Left lung (tissue), 10 donors: ENCODE results near the gene CACNA1D. TPM values are rescaled to one million over a fixed set of nuclear protein-coding genes. Genes with fewer than 3 reads are reported as not detected.

Source experiments
- ATAC-seq: fragments of 200-7000 bp; cut with Tn5 transposase; one replicate; pipeline ENCODE4 v1.9.1; 2020; ENCODE audit warnings: moderate library complexity
- DNase-seq, 4 donors: peaks; one replicate each; pipeline ENCODE4 v3.0.0-alpha.2; 2013 to 2020
- H3K27ac ChIP-seq, 2 donors: fragments of 200-600 bp; sonication (generic) in 1 of 2; one replicate each; pipeline versions ENCODE4 v1.5.0 to v1.8.0; 2020 to 2021
- H3K27me3 ChIP-seq, 2 donors: fragments of 200-600 bp; sonication (generic) in 1 of 2; one replicate each; pipeline versions ENCODE4 v1.5.0 to v1.8.0; 2020 to 2021
- H3K36me3 ChIP-seq, 2 donors: fragments of 200-600 bp; sonication (generic) in 1 of 2; one replicate each; pipeline versions ENCODE4 v1.5.0 to v1.8.0; 2020 to 2021
- H3K4me1 ChIP-seq, 2 donors: fragments of 200-600 bp; one replicate each; pipeline ENCODE4 v1.8.0; 2021
- H3K4me3 ChIP-seq, 2 donors: fragments of 200-600 bp; sonication (generic) in 1 of 2; one replicate each; pipeline versions ENCODE4 v1.5.0 to v1.8.0; 2020 to 2021; ENCODE audit warnings: mild to moderate bottlenecking in 1 of 2
- H3K9me3 ChIP-seq, 2 donors: fragments of 200-600 bp; sonication (generic) in 1 of 2; one replicate each; pipeline versions ENCODE4 v1.5.0 to v1.8.0; 2020 to 2021
- intact Hi-C, 2 donors: fragments of 100-400 bp; cut with DNase I; formaldehyde crosslinking; loops; one replicate each; pipeline versions ENCODE4 v1.11.2 to v1.14.2; 2022
- polyA plus RNA-seq, 6 donors: library from polyadenylated mRNA; unstranded; fragments of 120-200 nt; gene quantifications; one replicate each; pipeline ENCODE4 v1.2.1, GENCODE V29; 2013; ENCODE audit not compliant: insufficient read length in 6 of 6
- total RNA-seq, 2 donors: library from RNA; stranded (reverse); fragmentation: NEBNext Ultra II Directional; extraction: Animal tissue kit (Norgen Biotek cat#: 25700); gene quantifications; one replicate each; pipeline ENCODE4 v1.2.1, GENCODE V29; 2021
- TF ChIP-seq, protein P1 (sequence below), 2 donors: fragments of 200-600 bp; sonication (generic) in 1 of 2; IDR thresholded peaks; one replicate each; pipeline versions ENCODE4 v1.5.0 to v1.8.0; 2021; ENCODE audit warnings: antibody characterized with exemption in 2 of 2
- donor health status: DM: no; HTN: yes; CAD: no.
- donor health status: DM: no; HTN: no; CAD: no.

Gene CACNA1D
- total and polyA plus RNA-seq, 8 donors, result 32.6 to 78.2 (median 56.2) TPM

DNA sequence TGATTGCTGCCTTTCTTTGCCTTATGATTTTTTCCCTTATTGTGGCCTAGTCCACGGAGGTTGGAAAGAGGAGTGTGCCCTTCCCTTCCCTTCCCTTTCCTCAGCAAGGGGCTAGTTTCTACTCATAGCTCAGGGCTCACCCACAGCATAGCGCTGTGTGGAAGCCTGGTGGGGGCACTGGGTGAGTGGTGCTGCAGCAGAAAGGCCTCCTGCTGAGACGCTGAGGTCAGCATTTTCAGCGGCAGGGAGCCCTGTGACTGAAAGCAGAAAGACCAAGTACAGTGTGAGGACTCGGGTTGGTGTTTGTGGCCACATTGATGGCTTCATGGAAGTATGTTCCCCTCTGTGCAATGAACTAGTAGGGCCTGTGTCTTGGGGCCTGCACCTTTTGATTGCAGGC is 21.9 kb downstream of the CACNA1D start:
- no peak for ATAC-seq
- Histone ChIP-seq H3K27me3 (peaks cover 0 to under 1% of the 10 kb centered on the region in 2 donors), H3K36me3 (no peaks in the 10 kb centered on the region), H3K27ac (no peak overlapping the region), H3K4me1 (peaks cover 18 to 21% of the 10 kb centered on the region in 2 donors), H3K4me3 (no peak overlapping the region), H3K9me3 (no peaks in the 10 kb centered on the region)
- TF ChIP-seq, protein P1, sequence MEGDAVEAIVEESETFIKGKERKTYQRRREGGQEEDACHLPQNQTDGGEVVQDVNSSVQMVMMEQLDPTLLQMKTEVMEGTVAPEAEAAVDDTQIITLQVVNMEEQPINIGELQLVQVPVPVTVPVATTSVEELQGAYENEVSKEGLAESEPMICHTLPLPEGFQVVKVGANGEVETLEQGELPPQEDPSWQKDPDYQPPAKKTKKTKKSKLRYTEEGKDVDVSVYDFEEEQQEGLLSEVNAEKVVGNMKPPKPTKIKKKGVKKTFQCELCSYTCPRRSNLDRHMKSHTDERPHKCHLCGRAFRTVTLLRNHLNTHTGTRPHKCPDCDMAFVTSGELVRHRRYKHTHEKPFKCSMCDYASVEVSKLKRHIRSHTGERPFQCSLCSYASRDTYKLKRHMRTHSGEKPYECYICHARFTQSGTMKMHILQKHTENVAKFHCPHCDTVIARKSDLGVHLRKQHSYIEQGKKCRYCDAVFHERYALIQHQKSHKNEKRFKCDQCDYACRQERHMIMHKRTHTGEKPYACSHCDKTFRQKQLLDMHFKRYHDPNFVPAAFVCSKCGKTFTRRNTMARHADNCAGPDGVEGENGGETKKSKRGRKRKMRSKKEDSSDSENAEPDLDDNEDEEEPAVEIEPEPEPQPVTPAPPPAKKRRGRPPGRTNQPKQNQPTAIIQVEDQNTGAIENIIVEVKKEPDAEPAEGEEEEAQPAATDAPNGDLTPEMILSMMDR (IDR thresholded peaks at IDR 0.05), result no peak
- no peak for DNase-seq
- intact Hi-C loops, result no loop called here

DNA sequence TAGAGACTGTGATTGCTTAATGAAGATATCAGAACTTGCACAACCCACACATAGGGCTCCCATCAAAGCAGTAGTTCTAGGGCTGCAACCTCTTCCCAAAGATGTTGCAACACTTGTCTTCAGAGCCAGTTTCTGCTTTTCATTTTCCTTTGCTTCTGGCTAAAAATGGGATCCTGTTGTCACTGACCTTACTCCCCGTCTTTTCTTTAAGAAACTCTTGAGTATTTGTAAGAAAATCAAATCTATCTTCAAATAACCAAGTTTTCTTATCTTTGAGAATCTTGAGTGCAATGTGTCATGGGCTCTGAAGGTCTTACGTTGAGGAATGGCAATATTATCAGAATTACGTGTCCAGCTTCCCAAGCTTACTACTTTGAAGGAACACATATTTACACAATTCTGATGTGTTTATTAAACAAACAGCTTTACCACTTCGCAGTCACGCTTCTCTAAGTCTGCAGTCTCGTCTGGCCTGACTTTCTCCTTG is 24.1 kb downstream of the CACNA1D start:
- TF ChIP-seq, protein P1 (IDR thresholded peaks at IDR 0.05), result no peak
- H3K27ac ChIP-seq, result peak overlapping the region; percentile 45 to 67
- ATAC-seq, result peak; percentile 73
- no peaks in the 10 kb centered on the region for H3K36me3 ChIP-seq
- intact Hi-C loops, result no loop called here
- H3K27me3 ChIP-seq, result no peaks in the 10 kb centered on the region
- peaks cover 18 to 21% of the 10 kb centered on the region in 2 donors for H3K4me1 ChIP-seq
- no peak overlapping the region for H3K4me3 ChIP-seq
- H3K9me3 ChIP-seq, result no peaks in the 10 kb centered on the region
- peak in 1 of 4 donors; percentile 67 for DNase-seq

DNA sequence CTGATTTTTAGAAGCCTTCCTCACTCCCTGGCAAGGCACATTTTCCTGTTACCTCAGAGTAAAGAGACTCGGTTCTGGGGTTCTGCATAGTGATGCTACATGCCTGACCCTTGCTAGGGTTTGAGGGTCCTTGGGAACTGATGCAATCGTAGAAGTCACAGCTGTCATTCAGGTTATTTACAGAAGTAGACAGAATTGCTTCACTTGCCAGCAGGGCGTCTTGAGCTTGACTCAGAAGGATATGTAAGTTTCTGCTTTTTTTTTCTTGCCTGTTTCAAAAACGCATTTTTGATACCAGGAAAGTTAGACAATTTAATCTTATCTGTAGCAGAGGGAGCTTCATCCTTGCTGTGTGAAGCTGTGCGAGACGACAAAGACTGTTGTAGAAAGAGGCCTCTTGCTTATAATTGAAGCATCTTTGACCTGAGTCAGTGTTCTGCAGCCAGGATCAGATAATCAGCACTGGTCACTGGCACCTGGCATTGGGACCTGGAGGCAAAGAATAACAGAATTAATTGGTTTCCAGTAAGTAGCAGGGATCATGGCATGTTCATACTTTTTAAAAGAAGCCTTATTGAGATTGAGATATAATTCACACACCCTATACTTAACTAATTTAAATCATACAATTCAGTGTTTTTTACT is 24.8 kb downstream of the CACNA1D start:
- Histone ChIP-seq H3K4me3 (no peak overlapping the region), H3K27ac (peak overlapping the region; percentile 45 to 67), H3K27me3 (no peaks in the 10 kb centered on the region), H3K9me3 (no peaks in the 10 kb centered on the region), H3K4me1 (peaks cover 18 to 21% of the 10 kb centered on the region in 2 donors), H3K36me3 (no peaks in the 10 kb centered on the region)
- intact Hi-C loops, result no loop called here
- DNase-seq (no peak), ATAC-seq (peak; percentile 35)
- TF ChIP-seq, protein P1 (IDR thresholded peaks at IDR 0.05), result no peak

DNA sequence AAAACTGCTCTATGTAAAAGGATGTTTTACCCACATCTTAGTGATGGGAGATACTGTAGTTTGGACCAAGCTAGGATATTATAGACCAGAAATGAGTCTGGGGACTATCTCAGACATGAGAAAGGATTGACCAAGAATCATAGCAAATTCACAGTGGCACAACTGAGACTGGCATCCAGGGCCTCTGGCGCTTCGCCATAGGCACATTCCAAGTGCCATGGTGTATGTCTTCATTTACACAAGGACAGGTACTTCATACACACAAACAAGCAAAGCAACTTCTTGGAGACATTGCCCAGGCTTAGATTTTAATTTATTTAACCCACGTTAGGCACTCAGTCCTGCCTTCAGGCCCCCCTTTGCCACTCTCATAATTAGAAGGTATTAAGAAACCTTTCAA is 28.9 kb downstream of the CACNA1D start:
- ATAC-seq (no peak), DNase-seq (no peak)
- intact Hi-C loops, result no loop called here
- Histone ChIP-seq H3K4me3 (no peak overlapping the region), H3K27ac (no peak overlapping the region), H3K4me1 (peaks cover 11 to 13% of the 10 kb centered on the region in 2 donors), H3K9me3 (no peaks in the 10 kb centered on the region), H3K27me3 (no peaks in the 10 kb centered on the region), H3K36me3 (no peaks in the 10 kb centered on the region)
- TF ChIP-seq, protein P1 (IDR thresholded peaks at IDR 0.05), result no peak

DNA sequence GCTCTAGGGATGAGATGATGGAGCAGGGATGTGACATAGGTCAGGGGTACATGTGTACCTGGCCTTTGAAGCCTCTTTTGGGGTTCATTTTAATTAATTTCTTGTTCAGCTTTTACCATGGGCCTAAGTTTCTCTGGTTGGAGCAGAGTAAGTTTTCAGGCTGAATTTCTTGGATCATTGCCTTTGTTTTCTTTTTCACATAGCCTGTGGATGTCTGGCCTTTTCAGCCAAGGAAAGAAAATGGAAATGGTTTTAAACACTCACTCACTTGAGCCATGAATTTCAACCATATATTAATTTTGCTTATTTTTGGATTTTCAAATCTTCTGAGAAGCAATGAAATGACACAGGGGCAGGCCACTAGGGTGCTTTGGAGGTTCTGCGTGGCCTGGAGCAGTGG is 30.2 kb downstream of the CACNA1D start:
- H3K27ac ChIP-seq, result peak overlapping the region in 1 of 2 donors; percentile 41
- no peak for ATAC-seq
- intact Hi-C loops, result no loop called here
- peaks cover 0 to under 1% of the 10 kb centered on the region in 2 donors for H3K4me1 ChIP-seq
- H3K9me3 ChIP-seq, result no peaks in the 10 kb centered on the region
- H3K36me3 ChIP-seq, result no peaks in the 10 kb centered on the region
- TF ChIP-seq, protein P1 (IDR thresholded peaks at IDR 0.05), result no peak
- peaks cover 0 to 4% of the 10 kb centered on the region in 2 donors for H3K27me3 ChIP-seq
- no peak overlapping the region for H3K4me3 ChIP-seq
- no peak for DNase-seq
